Gastroesophageal sphincter (tissue), 4 donors: ENCODE measurements around the gene ADGRF1. TPM values are rescaled to one million over a fixed set of nuclear protein-coding genes. Genes with fewer than 3 reads are reported as not detected.

Experiments used
- ATAC-seq: fragments of 150-250 bp; one replicate; pipeline ENCODE4 v1.9.1; 2016; ENCODE audit warnings: mild to moderate bottlenecking, moderate library complexity
- H3K27ac ChIP-seq, 4 donors: fragments of 200-600 bp; sonication (generic) in 3 of 4; 1 replicate in 3 of 4; 2 replicates in 1 of 4; pipeline ENCODE4 v1.5.1; 2016 to 2019
- H3K27me3 ChIP-seq: fragments of 200-600 bp; sonication (generic); one replicate; pipeline ENCODE4 v1.5.1; 2019
- H3K36me3 ChIP-seq, 2 donors: fragments of 200-600 bp; sonication (generic); one replicate each; pipeline ENCODE4 v1.5.1; 2019; ENCODE audit warnings: control low read depth in 1 of 2
- H3K4me1 ChIP-seq, 3 donors: fragments of 200-600 bp; sonication (generic); 1 replicate in 2 of 3; 2 replicates in 1 of 3; pipeline ENCODE4 v1.5.1; 2016 to 2019; ENCODE audit warnings: control low read depth in 2 of 3
- H3K4me3 ChIP-seq, 2 donors: fragments of 200-600 bp; sonication (generic); one replicate each; pipeline ENCODE4 v1.5.1; 2019; ENCODE audit warnings: mild to moderate bottlenecking in 1 of 2, moderate library complexity in 1 of 2
- H3K9me3 ChIP-seq, 3 donors: fragments of 200-600 bp; sonication (generic); one replicate each; pipeline ENCODE4 v1.5.1; 2017 to 2019; ENCODE audit warnings: control low read depth in 2 of 3
- CTCF ChIP-seq, 4 experiments: fragments of 200-600 bp in 2 of 4; fragments of 450-650 bp in 2 of 4; sonication (generic) in 1 of 4; IDR thresholded peaks; one replicate each; pipeline ENCODE4 v1.5.1; 2017 to 2019; ENCODE audit warnings: antibody characterized with exemption in 4 of 4, mild to moderate bottlenecking in 2 of 4, moderate library complexity in 2 of 4
- EP300 ChIP-seq: sonication (generic); formaldehyde crosslinking; IDR thresholded peaks from one replicate; pipeline ENCODE4 v1.6.1; 2017; ENCODE audit warnings: antibody characterized with exemption, mild to moderate bottlenecking
- POLR2A ChIP-seq, 2 donors: fragments of 450-650 bp; IDR thresholded peaks; one replicate each; pipeline ENCODE4 v1.6.1; 2017; ENCODE audit warnings: antibody characterized with exemption in 2 of 2, mild to moderate bottlenecking in 2 of 2, moderate library complexity in 1 of 2
- POLR2AphosphoS5 ChIP-seq: sonication (generic); formaldehyde crosslinking; IDR thresholded peaks from one replicate; pipeline ENCODE4 v1.6.1; 2017; ENCODE audit warnings: antibody characterized with exemption
- WGBS, 2 donors: methylation state at CpG; one replicate each; pipeline ENCODE4 v1.1.5; 2018; ENCODE audit warnings: low coverage in 1 of 2; 5-methylcytosine and 5-hydroxymethylcytosine counted together
- total RNA-seq, 4 donors: library from RNA; depleted of rRNA; stranded (reverse); fragments of >200 nt; gene quantifications; one replicate each; pipeline ENCODE4 v1.1.0, GENCODE V29; 2016

Gene ADGRF1
- total RNA-seq, 4 donors from 2014 or later, result 1.8 TPM; not detected in 3

DNA sequence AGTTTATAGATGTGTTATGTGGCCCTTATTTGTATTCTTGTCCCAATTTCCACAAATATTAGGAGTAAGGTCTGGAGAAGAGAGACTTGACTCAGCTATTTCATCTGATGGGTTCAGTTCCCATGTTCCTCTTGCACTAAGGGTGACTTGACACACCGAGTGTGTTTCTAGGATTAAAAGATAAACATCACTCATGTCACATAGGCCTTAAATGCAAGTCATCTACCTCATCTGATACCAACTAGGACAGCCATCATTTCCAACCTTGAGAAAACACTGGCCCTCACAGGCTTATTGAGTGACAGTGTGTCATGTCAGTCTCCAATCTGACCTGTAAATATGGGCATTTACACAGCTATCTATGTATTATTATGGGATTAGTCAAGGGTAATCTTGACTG is 67.3 kb downstream of the ADGRF1 start:
- no peak for ATAC-seq
- TF ChIP-seq POLR2AphosphoS5 (no peak), POLR2A (IDR thresholded peaks at IDR 0.05) (no peak), EP300 (no peak), CTCF (IDR thresholded peaks at IDR 0.05) (no peak)
- no peak overlapping the region for H3K4me3 ChIP-seq
- no peaks in the 10 kb centered on the region for H3K27me3 ChIP-seq
- no peaks in the 10 kb centered on the region for H3K9me3 ChIP-seq
- no peaks in the 10 kb centered on the region for H3K36me3 ChIP-seq
- H3K27ac ChIP-seq, result no peak overlapping the region
- H3K4me1 ChIP-seq, result no peaks in the 10 kb centered on the region
- 70% methylated on average over 1 of the region's 1 CpG for WGBS, 2 donors

DNA sequence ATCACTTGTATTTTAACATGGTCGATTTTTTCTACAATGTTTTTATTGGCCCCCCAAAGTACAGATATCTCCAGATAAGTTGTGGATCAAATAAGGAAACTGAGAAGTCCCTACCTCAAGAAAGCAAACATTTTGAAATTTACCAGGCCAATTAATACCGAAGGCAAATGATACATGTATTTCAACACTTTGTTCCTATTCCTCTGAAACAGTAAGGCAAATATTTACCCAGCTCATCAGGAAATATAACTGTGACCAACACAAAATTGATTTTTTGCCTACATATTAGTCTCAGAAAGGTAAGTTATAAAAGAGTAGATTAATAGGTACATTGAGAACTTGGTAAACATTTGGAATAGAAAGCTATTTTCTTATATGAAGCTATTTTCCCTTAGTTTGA is 69.1 kb downstream of the ADGRF1 start:
- TF ChIP-seq CTCF (IDR thresholded peaks at IDR 0.05), result no peak
- TF ChIP-seq POLR2A (IDR thresholded peaks at IDR 0.05), result no peak
- no peak for TF ChIP-seq POLR2AphosphoS5
- no peak for TF ChIP-seq EP300
- 58 to 67% methylated on average over 2 of the region's 2 CpGs for WGBS, 2 donors
- Histone ChIP-seq H3K4me1 (no peaks in the 10 kb centered on the region), H3K27ac (no peak overlapping the region), H3K27me3 (no peaks in the 10 kb centered on the region), H3K36me3 (no peaks in the 10 kb centered on the region), H3K9me3 (no peaks in the 10 kb centered on the region), H3K4me3 (no peak overlapping the region)
- no peak for ATAC-seq

GRCh38 chr6:46972531-46972930 is 69.6 kb downstream of the ADGRF1 start:
- no peaks in the 10 kb centered on the region for H3K27me3 ChIP-seq
- no peak overlapping the region for H3K4me3 ChIP-seq
- H3K27ac ChIP-seq, result no peak overlapping the region
- no peaks in the 10 kb centered on the region for H3K9me3 ChIP-seq
- TF ChIP-seq EP300 (no peak), POLR2A (IDR thresholded peaks at IDR 0.05) (no peak)
- no peak for ATAC-seq
- WGBS, 2 donors, result 29 to 30% methylated on average over 1 of the region's 1 CpG
- no peaks in the 10 kb centered on the region for H3K4me1 ChIP-seq
- H3K36me3 ChIP-seq, result no peaks in the 10 kb centered on the region

DNA sequence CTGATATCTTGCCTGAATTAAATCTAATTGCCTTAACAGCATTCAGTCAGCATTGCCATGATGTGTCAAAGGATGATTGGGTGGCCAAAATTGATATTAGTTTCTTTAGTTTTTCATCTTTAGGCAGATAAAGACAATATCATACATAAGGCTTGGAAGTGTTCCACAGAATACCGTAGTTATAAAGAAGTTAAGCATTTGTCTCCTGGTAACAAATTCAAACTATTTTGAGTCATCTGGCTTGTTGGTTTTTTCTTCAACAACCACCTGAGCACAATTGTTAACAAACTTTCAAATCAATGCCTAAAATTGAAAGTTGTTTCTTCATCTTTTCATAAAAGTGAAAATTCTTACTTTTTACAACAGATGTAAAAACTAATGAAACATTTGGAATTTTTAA is 72.9 kb downstream of the ADGRF1 start:
- H3K4me1 ChIP-seq, result no peaks in the 10 kb centered on the region
- TF ChIP-seq POLR2A (IDR thresholded peaks at IDR 0.05) (no peak), EP300 (no peak), POLR2AphosphoS5 (no peak), CTCF (IDR thresholded peaks at IDR 0.05) (no peak)
- WGBS, 2 donors, result 16 to 17% methylated on average over 1 of the region's 1 CpG
- H3K36me3 ChIP-seq, result no peaks in the 10 kb centered on the region
- no peak overlapping the region for H3K27ac ChIP-seq
- H3K9me3 ChIP-seq, result no peaks in the 10 kb centered on the region
- ATAC-seq, result no peak
- H3K27me3 ChIP-seq, result no peaks in the 10 kb centered on the region
- H3K4me3 ChIP-seq, result no peak overlapping the region

DNA sequence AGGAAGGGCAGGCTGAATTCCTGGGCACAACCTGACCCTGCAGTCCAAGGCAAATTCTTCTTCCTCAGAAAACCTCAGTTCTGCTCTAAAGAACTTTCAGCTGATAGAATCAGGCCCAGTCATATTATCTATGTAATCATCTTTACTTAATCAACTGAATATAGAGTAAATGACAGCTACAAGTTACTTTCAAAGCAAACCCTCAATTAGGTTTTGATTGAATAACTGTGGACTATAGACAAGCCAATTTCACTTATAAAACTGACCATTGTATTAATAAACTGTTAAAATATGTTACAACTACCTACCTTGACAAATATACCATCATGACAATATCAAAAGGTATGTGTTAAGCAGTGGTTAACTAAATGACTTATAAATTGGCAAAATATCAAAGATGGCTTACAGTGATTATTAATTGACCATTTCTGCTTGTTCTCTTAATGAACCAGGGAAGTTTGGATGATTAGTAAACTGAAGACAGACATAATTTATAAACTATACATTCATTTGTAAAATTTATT is 74.2 kb downstream of the ADGRF1 start:
- ATAC-seq, result no peak
- Histone ChIP-seq H3K27me3 (no peaks in the 10 kb centered on the region), H3K9me3 (no peaks in the 10 kb centered on the region), H3K4me3 (no peak overlapping the region), H3K36me3 (no peaks in the 10 kb centered on the region), H3K4me1 (no peaks in the 10 kb centered on the region), H3K27ac (no peak overlapping the region)
- TF ChIP-seq EP300 (no peak), POLR2AphosphoS5 (no peak), POLR2A (IDR thresholded peaks at IDR 0.05) (no peak), CTCF (IDR thresholded peaks at IDR 0.05) (no peak)
